Activated CD8-positive, alpha-beta memory T cell treated with anti-CD3 and anti-CD28 coated beads for 36 hours (primary cell): ENCODE measurements around the gene TTLL4. TPM values are rescaled to one million over a fixed set of nuclear protein-coding genes. Genes with fewer than 3 reads are reported as not detected.

Source experiments
- CTCF ChIA-PET: fragments of 350-600 bp; sonication (Branson Sonifier 250); formaldehyde crosslinking; loops from one replicate; lab custom pipeline; 2021; ENCODE audit warnings: antibody characterized with exemption; lab: Charles Lee
- POLR2A ChIA-PET: fragments of 350-600 bp; sonication (Branson Sonifier 250); formaldehyde crosslinking; loops from one replicate; lab custom pipeline; 2021; ENCODE audit warnings: antibody characterized with exemption; lab: Charles Lee
- total RNA-seq, 2 experiments: library from RNA; stranded (reverse); gene quantifications; one replicate each; pipeline ENCODE4 v1.2.3, GENCODE V29; 2021

The TTLL4 gene
- total RNA-seq, 2 experiments from 2014 or later, result 43.3 to 45.3 TPM

GRCh38 chr2:218709908-218710307 lies 727 bp upstream of the TTLL4 start:
- ChIA-PET POLR2A (interaction anchor here (0.6 to 1.2 kb wide), 4 partner anchors 12 to 51 kb away, joined by 3 to 7 read pairs (median 4); partner anchors contain the start of genes BCS1L, RNF25, STK36 and ZNF142), CTCF (interaction anchor here (0.7 to 1.8 kb wide), 8 partner anchors 12 to 349 kb away, joined by 3 to 11 read pairs (median 5); partner anchors contain the start of genes BCS1L and ZNF142)

- CTCF ChIA-PET, result interaction anchor here (0.6 to 1.8 kb wide), 8 partner anchors 12 to 353 kb away, joined by 3 to 11 read pairs (median 5); partner anchors contain the start of genes BCS1L and ZNF142
- POLR2A ChIA-PET, result interaction anchor here (0.6 to 1.2 kb wide), 5 partner anchors 12 to 424 kb away, joined by 3 to 7 read pairs (median 4); partner anchors contain the start of genes BCS1L, RNF25, STK36 and ZNF142
Measured at GRCh38 chr2:218710334-218710686, 325 bp upstream of the TTLL4 start.

- ChIA-PET CTCF (interaction anchor here (0.8 to 1.8 kb wide), 7 partner anchors 11 to 186 kb away, joined by 3 to 11 read pairs (median 6); partner anchors contain the start of genes BCS1L and ZNF142), POLR2A (interaction anchor here (0.5 to 0.9 kb wide), 2 partner anchors 52 to 265 kb away, joined by 3 read pairs; partner anchors contain the start of genes BCS1L and ZNF142)
Measured at GRCh38 chr2:218711550-218711929, 905 bp downstream of the TTLL4 start.

GRCh38 chr2:218713922-218714321 lies 3.3 kb downstream of the TTLL4 start:
- CTCF ChIA-PET, result interaction anchor here (0.9 kb wide), 1 partner anchor 56 kb away, joined by 3 read pairs; no protein-coding TSS in a partner anchor
- POLR2A ChIA-PET, result no interaction called here

GRCh38 chr2:218716070-218716469 lies 5.4 kb downstream of the TTLL4 start:
- CTCF ChIA-PET, result interaction anchor here (0.6 kb wide), 1 partner anchor 261 kb away, joined by 3 read pairs; no protein-coding TSS in a partner anchor
- POLR2A ChIA-PET, result no interaction called here

GRCh38 chr2:218717262-218717661 lies 6.6 kb downstream of the TTLL4 start:
- CTCF ChIA-PET, result interaction anchor here (0.6 to 0.8 kb wide), 2 partner anchors 16 to 130 kb away, joined by 3 to 4 read pairs; no protein-coding TSS in a partner anchor
- POLR2A ChIA-PET, result no interaction called here

GRCh38 chr2:218718058-218718457 lies 7.4 kb downstream of the TTLL4 start:
- CTCF ChIA-PET, result interaction anchor here (0.6 kb wide), 1 partner anchor 17 kb away, joined by 4 read pairs; no protein-coding TSS in a partner anchor
- POLR2A ChIA-PET, result interaction anchor here (0.7 kb wide), 1 partner anchor 544 kb away, joined by 5 read pairs; no protein-coding TSS in a partner anchor

GRCh38 chr2:218719457-218719856 lies 8.8 kb downstream of the TTLL4 start:
- POLR2A ChIA-PET, result no interaction called here
- CTCF ChIA-PET, result interaction anchor here (1.0 kb wide), 1 partner anchor 128 kb away, joined by 4 read pairs; no protein-coding TSS in a partner anchor

GRCh38 chr2:218720048-218721041 lies 9.7 kb downstream of the TTLL4 start:
- POLR2A ChIA-PET, result interaction anchor here (0.6 kb wide), 1 partner anchor 89 kb away, joined by 5 read pairs; no protein-coding TSS in a partner anchor
- CTCF ChIA-PET, result interaction anchor here (1.0 kb wide), 1 partner anchor 127 kb away, joined by 4 read pairs; no protein-coding TSS in a partner anchor

- CTCF ChIA-PET, result interaction anchor here (0.8 to 2.0 kb wide), 3 partner anchors 11 to 126 kb away, joined by 3 to 6 read pairs (median 3); partner anchors contain the start of gene TTLL4
- POLR2A ChIA-PET, result interaction anchor here (0.6 to 0.8 kb wide), 2 partner anchors 11 to 238 kb away, joined by 3 read pairs; partner anchors contain the start of gene CDK5R2
Measured at GRCh38 chr2:218721488-218721887, 10.9 kb downstream of the TTLL4 start.

GRCh38 chr2:218721934-218722333 lies 11.3 kb downstream of the TTLL4 start:
- ChIA-PET CTCF (interaction anchor here (0.8 to 2.0 kb wide), 3 partner anchors 11 to 126 kb away, joined by 3 to 6 read pairs (median 3); partner anchors contain the start of gene TTLL4), POLR2A (interaction anchor here (0.6 to 0.8 kb wide), 2 partner anchors 12 to 238 kb away, joined by 3 read pairs; partner anchors contain the start of gene CDK5R2)

- ChIA-PET CTCF (interaction anchor here (0.8 to 2.0 kb wide), 5 partner anchors 12 to 125 kb away, joined by 3 to 6 read pairs (median 3); partner anchors contain the start of gene TTLL4), POLR2A (interaction anchor here (0.6 to 0.9 kb wide), 3 partner anchors 12 to 237 kb away, joined by 3 read pairs; partner anchors contain the start of gene CDK5R2)
Measured at GRCh38 chr2:218722419-218722818, 11.8 kb downstream of the TTLL4 start.

GRCh38 chr2:218722876-218723785 lies 12.5 kb downstream of the TTLL4 start:
- ChIA-PET POLR2A (interaction anchor here (0.9 kb wide), 1 partner anchor 64 kb away, joined by 3 read pairs; no protein-coding TSS in a partner anchor), CTCF (interaction anchor here (0.9 to 2.0 kb wide), 3 partner anchors 12 to 124 kb away, joined by 3 to 6 read pairs (median 5); partner anchors contain the start of gene TTLL4)

GRCh38 chr2:218726004-218726574 lies 15.5 kb downstream of the TTLL4 start:
- POLR2A ChIA-PET, result no interaction called here
- CTCF ChIA-PET, result interaction anchor here (0.9 to 3.3 kb wide), 3 partner anchors 67 to 150 kb away, joined by 3 to 14 read pairs (median 3); partner anchors contain the start of genes BCS1L and ZNF142

GRCh38 chr2:218727502-218728165 lies 17.0 kb downstream of the TTLL4 start:
- POLR2A ChIA-PET, result no interaction called here

GRCh38 chr2:218729640-218730039 lies 19.0 kb downstream of the TTLL4 start:
- ChIA-PET CTCF (interaction anchor here (3.2 kb wide), 1 partner anchor 118 kb away, joined by 12 read pairs; no protein-coding TSS in a partner anchor), POLR2A (no interaction called here)

More at GRCh38 chr2:218727502-218728165, 17.0 kb downstream of the TTLL4 start:
- CTCF ChIA-PET, result interaction anchor here (1.1 to 3.3 kb wide), 4 partner anchors 11 to 122 kb away, joined by 4 to 14 read pairs (median 6); no protein-coding TSS in a partner anchor
